H54 (cell line): ENCODE results near the gene POLDIP3.
"Not testable (repeated sequence)": the region's sequence is repeated elsewhere in the genome, so short reads cannot be mapped to it uniquely, and the experiment has no call there.

Experiments
- DNase-seq: peaks from one replicate; pipeline ENCODE4 v3.0.0; 2011; ENCODE audit warnings: low spot score, mixed read lengths; ENCODE audit not compliant: insufficient read length
- FAIRE-seq: peaks from 3 replicates; lab custom pipeline; 2011; peaks lifted over from hg19 to GRCh38; lab: Jason Lieb, UNC
- POLR2A ChIP-seq: IDR thresholded peaks from 2 replicates; pipeline ENCODE4 v1.6.1; 2011; ENCODE audit warnings: low read depth, mild to moderate bottlenecking, low read length

POLDIP3 gene

DNA sequence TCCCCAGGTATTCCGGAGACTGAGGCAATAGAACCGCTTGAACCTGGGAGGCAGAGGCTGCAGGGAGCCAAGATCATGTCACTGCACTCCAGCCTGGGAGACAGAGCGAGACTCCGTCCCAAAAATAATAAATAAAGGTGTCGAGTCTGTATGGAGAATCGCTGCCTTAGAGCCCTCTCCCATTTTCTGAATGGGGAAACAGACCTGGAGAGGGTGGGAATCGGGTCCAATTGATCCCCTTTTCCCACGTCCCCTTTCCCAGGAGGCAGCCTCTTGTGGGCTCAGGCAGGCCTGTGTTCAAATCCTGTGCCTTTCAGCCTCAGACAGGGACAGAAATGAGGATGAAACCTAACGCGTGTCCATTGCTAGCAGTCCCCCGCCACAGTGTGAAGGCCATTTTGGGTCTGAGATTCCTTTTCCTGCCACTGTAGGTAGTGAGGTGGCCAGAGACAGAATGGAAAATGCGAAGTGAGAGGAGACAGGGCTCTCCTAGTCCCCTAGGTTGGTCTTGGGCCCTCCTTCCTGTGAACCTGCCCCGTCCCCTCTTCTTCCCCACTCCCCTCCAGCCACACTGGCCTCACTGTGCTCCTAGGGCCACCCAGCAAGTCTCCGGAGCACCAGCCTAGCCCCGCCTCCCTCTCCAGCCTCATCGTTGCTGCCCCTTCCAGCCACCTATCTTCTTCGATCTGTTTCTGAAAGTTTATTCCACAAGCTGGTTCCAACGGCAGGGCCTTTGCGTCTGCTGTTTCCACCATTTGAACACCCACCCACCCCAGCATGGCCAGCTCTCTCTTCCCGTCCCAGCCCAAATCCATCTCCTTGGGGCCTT, 2.7 kb upstream of the POLDIP3 start:
- no peak for TF ChIP-seq POLR2A
- no peak for FAIRE-seq
- no peak for DNase-seq

DNA sequence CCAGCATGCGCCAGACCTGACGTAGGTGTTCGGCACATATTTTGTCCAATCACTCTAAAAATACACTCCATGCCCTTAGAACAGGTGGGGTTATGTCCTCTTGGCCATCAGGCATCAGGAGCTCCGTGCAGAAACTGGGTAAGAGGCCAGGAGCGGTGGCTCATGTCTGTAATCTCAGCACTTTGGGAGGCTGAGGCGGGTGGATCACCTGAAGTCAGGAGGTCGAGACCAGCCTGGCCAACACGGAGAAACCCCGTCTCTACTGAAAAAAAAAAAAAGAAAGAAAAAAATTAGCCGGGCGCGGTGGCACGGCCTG, 1.1 kb upstream of the POLDIP3 start:
- DNase-seq, FAIRE-seq: not testable (repeated sequence)

DNA sequence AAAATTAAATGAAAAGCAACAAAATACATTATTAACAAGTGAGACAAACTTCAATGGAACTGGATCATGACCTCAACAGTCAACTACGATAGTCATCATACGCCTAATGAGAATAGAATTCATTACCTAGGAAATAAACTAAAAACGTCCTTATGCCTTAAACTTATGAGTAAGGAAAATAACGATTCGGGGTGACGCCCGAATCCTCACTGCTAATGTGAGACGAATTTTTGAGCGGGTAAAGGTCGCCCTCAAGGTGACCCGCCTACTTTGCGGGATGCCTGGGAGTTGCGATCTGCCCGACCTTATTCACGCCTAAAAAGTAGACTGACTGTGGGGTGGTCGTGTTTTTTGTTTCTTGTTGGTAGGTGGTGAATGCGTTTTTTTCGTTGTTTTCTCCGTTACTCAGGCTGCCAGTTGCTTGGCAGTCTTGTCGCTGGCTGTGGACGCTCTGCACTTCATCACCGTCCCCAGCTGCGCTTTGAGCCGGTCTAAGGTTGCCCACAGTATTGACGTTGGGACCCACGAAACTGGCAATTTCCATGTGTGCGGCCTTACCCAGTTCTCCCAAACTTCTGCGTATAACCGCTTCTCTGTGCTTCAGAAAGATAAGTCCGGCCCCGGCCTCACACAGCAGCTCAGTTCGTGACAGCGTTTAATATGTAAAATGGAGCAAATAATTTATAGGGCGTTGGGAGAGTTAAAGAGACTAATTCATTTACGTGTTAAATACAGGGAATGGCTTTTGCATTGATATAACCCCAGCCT, 593 bp upstream of the POLDIP3 start:
- peak; percentile 100 for TF ChIP-seq POLR2A
- DNase-seq (peak; percentile 76), FAIRE-seq (peak; percentile 41)

DNA sequence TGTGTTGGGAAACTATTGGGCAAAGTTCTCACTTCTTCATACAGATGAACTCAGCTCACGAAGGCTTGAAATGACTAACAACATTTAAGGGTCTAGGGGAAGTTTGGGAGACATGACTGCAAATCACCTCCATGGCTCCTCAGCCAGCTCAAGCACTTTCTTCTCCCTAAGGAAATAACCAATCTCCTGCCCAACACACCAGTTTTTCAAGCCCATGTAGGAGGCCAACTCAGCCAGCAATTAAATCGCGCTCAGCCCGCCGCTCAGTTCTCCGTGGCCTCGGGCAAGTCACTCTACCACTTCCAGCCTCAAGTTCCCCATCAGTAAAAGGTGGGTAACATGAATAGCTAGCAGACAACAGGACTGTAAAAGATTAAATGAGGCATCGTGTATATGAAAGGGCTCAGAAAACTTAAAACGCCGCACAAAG, 796 bp downstream of the POLDIP3 start:
- TF ChIP-seq POLR2A = no peak
- no peak for DNase-seq
- FAIRE-seq = no peak

DNA sequence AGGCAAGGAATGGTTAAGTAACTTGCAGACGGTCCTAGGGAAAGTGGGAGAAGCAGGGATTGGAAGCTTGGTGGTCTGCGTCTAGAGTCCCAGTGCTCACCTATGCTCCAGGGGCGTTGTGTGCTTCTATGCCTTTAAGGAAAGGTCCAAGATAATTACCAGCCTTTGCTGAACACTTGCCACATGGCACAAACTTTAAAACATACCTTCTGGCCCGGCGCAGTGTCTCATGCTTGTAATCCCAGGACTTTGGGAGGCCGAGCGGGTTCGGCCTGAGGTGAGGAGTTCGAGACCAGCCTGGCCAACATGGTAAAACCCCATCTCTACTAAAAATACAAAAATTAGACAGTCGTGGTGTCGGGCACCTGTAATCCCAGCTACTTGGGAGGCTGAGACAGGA, 2.3 kb downstream of the POLDIP3 start:
- FAIRE-seq = no peak

DNA sequence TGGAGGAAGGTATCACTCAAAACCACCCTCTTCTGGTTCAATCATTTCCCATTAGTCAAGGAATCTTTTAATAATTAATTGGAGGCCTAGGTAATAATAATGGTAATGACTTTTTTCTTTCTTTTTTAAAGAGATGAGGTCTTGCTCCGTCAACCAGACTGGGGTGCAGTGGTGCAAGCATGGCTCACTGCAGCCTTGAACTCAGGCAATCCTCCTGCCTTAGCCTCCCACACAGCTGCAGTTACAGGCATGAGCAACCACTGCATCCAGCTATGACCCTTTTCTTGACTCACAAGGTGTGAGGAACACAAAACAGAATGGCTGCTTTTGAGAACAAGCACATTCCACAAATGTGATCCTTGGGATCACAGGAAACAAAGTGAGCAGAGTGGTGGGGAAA, 3.6 kb downstream of the POLDIP3 start:
- TF ChIP-seq POLR2A = no peak
- no peak for DNase-seq
- no peak for FAIRE-seq

More for the DNA sequence above, 2.3 kb downstream of the POLDIP3 start:
- DNase-seq = no peak
- no peak for TF ChIP-seq POLR2A

DNA sequence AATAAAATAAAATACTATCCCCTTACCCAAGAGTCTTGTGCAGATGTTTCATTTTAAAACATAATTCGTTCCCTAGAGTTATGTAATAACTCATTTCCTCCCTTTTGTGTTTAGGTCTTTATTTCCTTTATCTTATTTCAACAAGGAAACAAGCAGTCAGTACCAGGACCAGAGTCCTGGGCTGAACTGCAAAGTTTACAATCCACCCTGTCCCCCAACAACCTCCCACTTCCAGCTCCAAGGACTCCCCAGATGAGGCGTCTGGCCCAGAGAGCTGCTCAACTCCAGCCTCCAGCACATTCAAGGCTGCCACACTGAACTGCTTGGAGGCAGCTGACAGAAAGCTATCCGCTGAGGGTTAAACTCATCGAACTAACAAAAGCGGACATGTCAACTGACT, 4.5 kb downstream of the POLDIP3 start:
- FAIRE-seq = no peak

DNA sequence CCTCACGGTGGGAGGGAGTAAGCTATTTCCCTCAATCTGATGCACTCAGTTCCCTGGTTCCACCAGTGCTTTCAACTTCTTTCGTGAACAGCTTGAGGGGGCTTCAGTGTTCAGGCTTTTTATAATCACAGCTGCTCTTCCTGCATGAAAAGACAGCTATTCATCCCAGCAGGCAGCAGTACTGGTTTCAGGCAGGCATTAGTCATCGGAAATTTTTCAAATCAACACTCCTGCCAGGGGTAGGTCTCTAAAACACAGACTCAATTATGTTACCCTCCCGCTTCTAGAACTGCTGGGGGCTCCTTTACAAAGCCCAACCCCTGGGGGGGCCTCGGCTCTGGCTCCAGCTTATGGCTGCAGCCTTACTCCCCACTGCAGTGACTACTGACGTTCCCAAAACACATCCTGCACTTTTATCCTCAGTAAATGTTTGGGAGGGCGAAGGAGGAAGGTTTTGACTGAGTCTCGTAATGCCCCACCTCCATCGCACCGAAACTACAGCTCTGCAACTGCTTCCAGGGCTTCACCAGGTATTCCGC, 5.8 kb downstream of the POLDIP3 start:
- FAIRE-seq = peak; percentile 33
- DNase-seq = peak; percentile 49

More for the DNA sequence above, 4.5 kb downstream of the POLDIP3 start:
- no peak for TF ChIP-seq POLR2A
- DNase-seq = no peak

DNA sequence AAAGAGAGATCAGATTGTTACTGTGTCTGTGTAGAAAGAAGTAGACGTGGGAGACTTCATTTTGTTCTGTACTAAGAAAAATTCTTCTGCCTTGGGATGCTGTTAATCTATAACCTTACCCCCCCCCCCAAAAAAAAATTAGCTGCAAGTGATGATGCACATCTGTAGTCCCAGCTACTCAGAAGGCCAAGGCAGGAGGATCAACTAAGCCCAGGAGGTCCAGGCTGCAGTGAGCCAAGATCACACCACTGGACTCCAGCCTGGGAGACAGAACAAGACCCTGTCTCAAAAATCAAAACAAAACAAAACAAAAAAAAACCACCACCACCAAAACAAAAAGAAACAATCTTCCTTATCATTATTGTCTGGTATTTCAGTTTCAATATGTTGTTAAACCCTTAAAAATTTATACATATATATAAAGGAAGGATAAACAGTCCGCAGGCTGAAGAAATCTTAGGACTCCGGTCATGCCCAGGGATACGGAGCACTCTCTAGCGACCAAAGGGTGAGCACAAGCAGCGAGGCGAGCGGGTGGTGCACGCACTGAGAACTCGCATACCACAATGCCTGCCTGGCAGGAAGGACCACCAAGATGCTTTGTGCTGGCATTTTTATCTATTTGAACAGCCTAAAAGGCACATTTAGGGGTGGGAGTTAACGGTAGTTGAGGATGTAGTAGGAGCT, 6.4 kb downstream of the POLDIP3 start:
- FAIRE-seq (no peak), DNase-seq (no peak)
- TF ChIP-seq POLR2A = no peak

More for the DNA sequence above, 5.8 kb downstream of the POLDIP3 start:
- no peak for TF ChIP-seq POLR2A

DNA sequence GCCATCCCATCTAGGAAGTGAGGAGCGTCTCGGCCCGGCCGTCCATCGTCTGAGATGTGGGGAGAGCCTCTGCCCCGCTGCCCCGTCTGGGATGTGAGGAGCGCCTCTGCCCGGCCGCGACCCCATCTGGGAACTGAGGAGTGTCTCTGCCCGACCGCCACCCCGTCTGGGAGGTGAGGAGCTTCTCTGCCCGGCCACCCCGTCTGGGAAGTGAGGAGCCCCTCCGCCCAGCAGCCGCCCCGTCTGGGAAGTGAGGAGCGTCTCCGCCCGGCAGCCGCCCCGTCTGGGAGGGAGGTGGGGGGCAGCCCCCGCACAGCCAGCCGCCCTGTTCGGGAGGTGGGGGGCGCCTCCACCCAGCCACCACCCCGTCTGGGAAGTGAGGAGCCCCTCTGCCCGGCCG, 7.0 kb downstream of the POLDIP3 start:
- DNase-seq, FAIRE-seq: not testable (repeated sequence)

DNA sequence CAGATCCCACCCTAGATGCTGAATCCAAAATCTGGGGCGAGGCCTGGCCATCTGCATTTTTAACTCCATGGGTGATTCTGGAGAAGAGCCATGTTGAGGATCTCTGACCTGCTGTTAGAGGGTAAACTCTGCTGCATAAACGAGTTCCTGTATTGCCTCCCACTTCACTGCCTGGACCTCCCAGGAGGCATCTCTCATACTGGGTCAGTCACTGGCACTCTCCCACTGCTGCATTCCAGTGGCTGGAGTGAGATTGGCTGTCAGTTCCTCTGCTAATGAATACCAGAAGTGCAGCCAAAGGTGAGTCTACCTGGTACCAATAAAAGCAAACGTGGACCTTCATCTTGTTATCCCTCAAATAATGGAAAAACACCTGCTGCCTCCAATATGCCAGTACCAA, 10.3 kb downstream of the POLDIP3 start:
- FAIRE-seq (no peak), DNase-seq (no peak)
- TF ChIP-seq POLR2A = no peak

DNA sequence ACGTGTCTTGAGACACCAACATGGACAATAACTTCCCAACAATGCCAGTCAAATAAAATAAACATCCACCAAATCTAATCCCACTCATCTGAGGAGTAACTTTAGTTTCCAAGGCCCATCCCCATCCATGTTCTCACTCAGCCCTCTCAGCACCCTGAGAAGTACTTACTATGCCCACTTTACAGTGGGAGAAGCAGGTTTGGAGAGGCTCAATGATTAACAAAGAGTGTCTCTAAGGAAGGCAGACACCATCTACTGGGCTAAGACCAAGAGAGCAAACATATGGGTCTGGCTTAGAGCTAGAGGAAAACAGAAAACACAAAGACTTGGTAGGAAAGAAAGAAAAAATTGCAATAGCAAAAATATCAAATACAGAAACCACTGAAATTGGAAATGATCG, 11.3 kb downstream of the POLDIP3 start:
- no peak for TF ChIP-seq POLR2A
- no peak for FAIRE-seq
- no peak for DNase-seq

DNA sequence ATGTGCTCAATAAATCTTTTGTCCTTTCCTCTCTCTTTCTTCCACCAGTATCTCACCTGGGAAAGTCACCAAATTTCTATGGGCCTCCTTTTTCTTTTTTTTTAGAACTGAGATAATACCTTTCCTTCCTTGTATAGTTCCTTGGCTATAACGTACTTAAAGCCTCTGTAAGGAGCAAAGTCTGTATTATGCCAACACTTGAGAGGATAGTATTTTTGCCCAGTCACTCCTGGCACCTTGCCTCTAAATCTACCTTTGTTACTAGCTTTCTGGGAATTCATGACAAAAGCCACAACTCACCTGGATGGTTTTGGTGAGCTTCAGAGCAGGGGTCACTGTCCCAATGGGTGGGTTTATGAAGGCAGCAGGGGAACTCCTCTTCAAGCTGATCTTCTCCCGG, 12.2 kb downstream of the POLDIP3 start:
- no peak for DNase-seq
- no peak for FAIRE-seq
- no peak for TF ChIP-seq POLR2A
